ENCODE results near the gene ZNF418.
"Not testable (repeated sequence)": the region's sequence is repeated elsewhere in the genome, so short reads cannot be mapped to it uniquely, and the experiment has no call there.

Gene ZNF418
- 2.2 to 4.4 (median 3.4) reads per million in 4 experiments for total RNA-seq

GRCh38 chr19:57934820-57935665 lies at the start of gene ZNF418:
Gene ZNF418, minus strand, starts transcription at chr19:57935402. Its CDS starts 1,580 bp downstream, at chr19:57933822.
- DNase-seq, result no peak

- no peak for DNase-seq
These were observed 43.5 kb upstream of the ZNF418 start for GRCh38 chr19:57978586-57979289.

- DNase-seq, result no peak
These were observed 39.2 kb upstream of the ZNF418 start, which contains the start of gene C19orf18 for GRCh38 chr19:57974434-57974833. Gene C19orf18, minus strand, starts transcription at chr19:57974534. Its CDS starts 102 bp downstream, at chr19:57974432.

- DNase-seq, result no peak
These were observed 29.6 kb upstream of the ZNF418 start for GRCh38 chr19:57964761-57965160.

GRCh38 chr19:57961785-57962184 lies 26.6 kb upstream of the ZNF418 start:
- no peak for DNase-seq

GRCh38 chr19:57954996-57955395 lies 19.8 kb upstream of the ZNF418 start:
- no peak for DNase-seq

- no peak for DNase-seq
These were observed 14.5 kb upstream of the ZNF418 start for GRCh38 chr19:57949702-57950101.

GRCh38 chr19:57949296-57949695 lies 14.1 kb upstream of the ZNF418 start:
- no peak for DNase-seq

GRCh38 chr19:57947419-57948134 lies 12.4 kb upstream of the ZNF418 start, which contains the start of gene ZNF256:
Gene ZNF256, minus strand, starts transcription at chr19:57947706. Its CDS starts 232 bp downstream, at chr19:57947474.
- DNase-seq, result peak; percentile 82

- DNase-seq, result no peak
These were observed 11.9 kb upstream of the ZNF418 start for GRCh38 chr19:57947088-57947418.

- DNase-seq, result no peak
These were observed 11.1 kb upstream of the ZNF418 start for GRCh38 chr19:57946316-57946715.

- no peak for DNase-seq
These were observed 6.4 kb upstream of the ZNF418 start for GRCh38 chr19:57941593-57941992.

- no peak for DNase-seq
These were observed 529 bp upstream of the ZNF418 start for GRCh38 chr19:57935731-57936130.

- DNase-seq, result no peak
These were observed 7.6 kb downstream of the ZNF418 start for GRCh38 chr19:57927587-57927986.

GRCh38 chr19:57916168-57916995 lies 18.8 kb downstream of the ZNF418 start, which contains the start of gene ZNF417:
Gene ZNF417, minus strand, starts transcription at chr19:57916592. Its CDS starts 181 bp downstream, at chr19:57916411.
- DNase-seq, result peak; percentile 86

- DNase-seq, result no peak
These were observed 20.7 kb downstream of the ZNF418 start for GRCh38 chr19:57914531-57914930.

- DNase-seq, result no peak
These were observed 27.8 kb downstream of the ZNF418 start for GRCh38 chr19:57907394-57907793.

- no peak for DNase-seq
These were observed 29.9 kb downstream of the ZNF418 start for GRCh38 chr19:57905258-57905657.

- DNase-seq, result no peak
These were observed 31.5 kb downstream of the ZNF418 start for GRCh38 chr19:57903618-57904184.

GRCh38 chr19:57900311-57900710 lies 34.9 kb downstream of the ZNF418 start:
- no peak for DNase-seq

GRCh38 chr19:57890706-57891105 lies 44.5 kb downstream of the ZNF418 start:
- DNase-seq, result not testable (repeated sequence)
